ENCODE measurements around the gene JAKMIP2.
A peak's percentile ranks its signal among the peaks of the same experiment; 100 is the strongest.

- peak; percentile 69 to 91 (median 90) for TF ChIP-seq CTCF (IDR thresholded peaks at IDR 0.05 in 2 of 3, conservative IDR thresholded peaks at IDR 0.05 in 1 of 3; ENCODE audit: borderline replicate concordance in 1 of 3, insufficient read depth in 1 of 3, low read depth in 2 of 3, low read length in 2 of 3)
- peak; percentile 65 for TF ChIP-seq RAD21 (IDR thresholded peaks at IDR 0.05; ENCODE audit: low read depth)
- no peak for TF ChIP-seq ATF3 (IDR thresholded peaks at IDR 0.05)
- no peak for TF ChIP-seq CBX3 (IDR thresholded peaks at IDR 0.05; ENCODE audit: low read depth)
- no peak for TF ChIP-seq POLR2A (IDR thresholded peaks at IDR 0.05; ENCODE audit: borderline replicate concordance, extremely low read depth, insufficient read depth, insufficient read length)
- no peak for TF ChIP-seq CEBPB (IDR thresholded peaks at IDR 0.05; ENCODE audit: low read depth)
- no peak for TF ChIP-seq ZNF274 (IDR thresholded peaks at IDR 0.05; ENCODE audit: low read depth, low read length)
- no peak for TF ChIP-seq FOSL1 (IDR thresholded peaks at IDR 0.05; ENCODE audit: low read depth)
- no peak for TF ChIP-seq MAX (IDR thresholded peaks at IDR 0.05)
- TF ChIP-seq REST (IDR thresholded peaks at IDR 0.05; ENCODE audit: low read depth): no peak
- TF ChIP-seq JUND (IDR thresholded peaks at IDR 0.05): no peak
Measured at GRCh38 chr5:147576646-147577535, 205.6 kb downstream of the JAKMIP2 start.

All from HCT116 (cell line).